Fibroblast of lung (primary cell): ENCODE data around the gene TNNT1. TPM values are rescaled to one million over a fixed set of nuclear protein-coding genes. Genes with fewer than 3 reads are reported as not detected.

ENCODE experiments used
- DNase-seq, 2 donors: peaks; one replicate each; pipeline versions ENCODE4 v3.0.0 to v3.0.0-alpha.2; 2010; ENCODE audit warnings: low read depth in 2 of 2
- H2AFZ ChIP-seq: 2 replicates; pipeline ENCODE4 v1.5.1; 2012; ENCODE audit warnings: low read length, control low read depth, inconsistent platforms
- H3K27ac ChIP-seq: 2 replicates; pipeline ENCODE4 v1.5.1; 2011; ENCODE audit warnings: low read length, control low read depth; ENCODE audit not compliant: insufficient read depth
- H3K27me3 ChIP-seq: 2 replicates; pipeline ENCODE4 v1.5.1; 2011; ENCODE audit warnings: mild to moderate bottlenecking, low read length; ENCODE audit not compliant: control insufficient read depth, insufficient read depth
- H3K36me3 ChIP-seq: 2 replicates; pipeline ENCODE4 v1.5.1; 2011; ENCODE audit warnings: low read length; ENCODE audit not compliant: control insufficient read depth, insufficient read depth
- H3K4me1 ChIP-seq: 2 replicates; pipeline ENCODE4 v1.5.1; 2011; ENCODE audit warnings: low read length; ENCODE audit not compliant: control insufficient read depth, insufficient read depth; ENCODE audit errors: extremely low read depth
- H3K4me2 ChIP-seq: 2 replicates; pipeline ENCODE4 v1.5.1; 2011; ENCODE audit warnings: low read length, control low read depth; ENCODE audit not compliant: insufficient read depth; ENCODE audit errors: extremely low read depth
- H3K4me3 ChIP-seq, 4 experiments: fragments of 200-600 bp in 1 of 4; sonication (generic) in 1 of 4; replicated peaks in 1 of 4; 2 replicates each; pipeline ENCODE4 v1.5.1; 2011 to 2016; ENCODE audit warnings: low read length in 4 of 4, low read depth in 3 of 4, mild to moderate bottlenecking in 3 of 4, control low read depth in 2 of 4, inconsistent platforms in 1 of 4, mixed read lengths in 1 of 4; ENCODE audit not compliant: insufficient read depth in 1 of 4; ENCODE audit errors: control extremely low read depth in 1 of 4
- H3K79me2 ChIP-seq: 2 replicates; pipeline ENCODE4 v1.5.1; 2012; ENCODE audit warnings: mild to moderate bottlenecking, low read length, inconsistent platforms; ENCODE audit not compliant: control insufficient read depth, insufficient read depth
- H3K9ac ChIP-seq: 2 replicates; pipeline ENCODE4 v1.5.1; 2011; ENCODE audit warnings: mild to moderate bottlenecking, low read length, control low read depth; ENCODE audit not compliant: insufficient read depth
- H3K9me3 ChIP-seq: 2 replicates; pipeline ENCODE4 v1.5.1; 2012; ENCODE audit warnings: low read depth, low read length; ENCODE audit not compliant: control insufficient read depth, insufficient read depth
- H4K20me1 ChIP-seq: 2 replicates; pipeline ENCODE4 v1.5.1; 2011; ENCODE audit warnings: low read length; ENCODE audit not compliant: control insufficient read depth, insufficient read depth; ENCODE audit errors: extremely low read depth
- CTCF ChIP-seq, 2 donors: IDR thresholded peaks in 1 of 2; conservative IDR thresholded peaks in 1 of 2; 1 replicate in 1 of 2; 2 replicates in 1 of 2; pipeline ENCODE4 v1.5.1; 2011 to 2012; ENCODE audit warnings: low read length in 2 of 2, control low read depth in 1 of 2, inconsistent platforms in 1 of 2, low read depth in 1 of 2, mild to moderate bottlenecking in 1 of 2
- EZH2 ChIP-seq: IDR thresholded peaks from 2 replicates; pipeline ENCODE4 v1.5.1; 2012; ENCODE audit warnings: low read length, control low read depth, mild to moderate bottlenecking; ENCODE audit errors: missing control alignments
- polyA plus RNA-seq, 2 donors: library from polyadenylated mRNA; depleted of rRNA in 1 of 2; stranded (reverse) in 1 of 2; unstranded in 1 of 2; fragments of >200 nt; gene quantifications; 2 replicates each; pipeline ENCODE4 v1.2.1, GENCODE V29; 2011 to 2012; ENCODE audit warnings: missing spikeins in 1 of 2
- total RNA-seq: library from RNA; depleted of rRNA; stranded (reverse); fragments of >200 nt; gene quantifications from 2 replicates; pipeline ENCODE4 v1.2.1, GENCODE V29; 2014

The TNNT1 gene
- total and polyA plus RNA-seq, 2 donors (not counting 1 experiment from before 2014, with no cell fraction given) = 1.7 to 10.4 TPM

GRCh38 chr19:55153652-55154264 lies 4.8 kb upstream of the TNNT1 start:
- H3K79me2 ChIP-seq = no peaks in the 10 kb centered on the region
- no peak overlapping the region for H2AFZ ChIP-seq
- H3K4me3 ChIP-seq = no peak overlapping the region
- no peaks in the 10 kb centered on the region for H3K36me3 ChIP-seq
- no peak overlapping the region for H3K4me2 ChIP-seq
- no peak overlapping the region for H3K27ac ChIP-seq
- H3K27me3 ChIP-seq = peaks cover 16% of the 10 kb centered on the region
- no peaks in the 10 kb centered on the region for H3K9me3 ChIP-seq
- H3K9ac ChIP-seq = no peak overlapping the region
- DNase-seq = no peak
- no peaks in the 10 kb centered on the region for H4K20me1 ChIP-seq
- TF ChIP-seq CTCF (conservative IDR thresholded peaks at IDR 0.05 in 1 of 2, IDR thresholded peaks at IDR 0.05 in 1 of 2; ENCODE audit: low read depth in 1 of 2, low read length in 2 of 2) (no peak), EZH2 (no peak)
- no peaks in the 10 kb centered on the region for H3K4me1 ChIP-seq

- Histone ChIP-seq H3K79me2 (no peaks in the 10 kb centered on the region), H3K4me1 (no peaks in the 10 kb centered on the region), H3K4me3 (no peak overlapping the region), H3K36me3 (no peaks in the 10 kb centered on the region), H3K27me3 (peaks cover 13% of the 10 kb centered on the region), H2AFZ (peak overlapping the region; percentile 34), H3K9me3 (no peaks in the 10 kb centered on the region), H3K27ac (no peak overlapping the region), H3K4me2 (no peak overlapping the region), H3K9ac (no peak overlapping the region), H4K20me1 (no peaks in the 10 kb centered on the region)
- DNase-seq = no peak
- no peak for TF ChIP-seq CTCF (conservative IDR thresholded peaks at IDR 0.05 in 1 of 2, IDR thresholded peaks at IDR 0.05 in 1 of 2; ENCODE audit: low read depth in 1 of 2, low read length in 2 of 2)
- no peak for TF ChIP-seq EZH2
Observed at GRCh38 chr19:55152017-55152416, 3.0 kb upstream of the TNNT1 start.

GRCh38 chr19:55147545-55148251 lies 1.3 kb downstream of the TNNT1 start:
- H4K20me1 ChIP-seq = no peaks in the 10 kb centered on the region
- TF ChIP-seq EZH2 (no peak), CTCF (conservative IDR thresholded peaks at IDR 0.05 in 1 of 2, IDR thresholded peaks at IDR 0.05 in 1 of 2; ENCODE audit: low read depth in 1 of 2, low read length in 2 of 2) (no peak)
- no peak overlapping the region for H3K27ac ChIP-seq
- H3K9ac ChIP-seq = no peak overlapping the region
- H3K9me3 ChIP-seq = no peaks in the 10 kb centered on the region
- no peak overlapping the region for H3K4me2 ChIP-seq
- H3K27me3 ChIP-seq = peaks cover 25% of the 10 kb centered on the region
- no peak overlapping the region for H3K4me3 ChIP-seq
- no peak for DNase-seq
- H3K4me1 ChIP-seq = no peaks in the 10 kb centered on the region
- H3K36me3 ChIP-seq = no peaks in the 10 kb centered on the region
- no peaks in the 10 kb centered on the region for H3K79me2 ChIP-seq
- no peak overlapping the region for H2AFZ ChIP-seq
